SK-MEL-5 (cell line): ENCODE data around the gene ASIC2. TPM values are rescaled to one million over a fixed set of nuclear protein-coding genes. Genes with fewer than 3 reads are reported as not detected.

Experiments
- DNase-seq: peaks from one replicate; pipeline ENCODE4 v3.0.0-alpha.2; 2016; ENCODE audit warnings: low read depth, low spot score
- in situ Hi-C: cut with HindIII; loops from 2 replicates; pipeline ENCODE4 v1.10.0; 2016; ENCODE audit warnings: low sequenced_read_pairs, high pct_unique_total_duplicates, low pct_unique_long_range_greater_than_20kb
- total RNA-seq: library from RNA; depleted of rRNA; stranded (reverse); fragments of >200 nt; shearing (Covaris generic); gene quantifications from 2 replicates; pipeline ENCODE4 v1.2.3, GENCODE V29; 2014

The ASIC2 gene
- total RNA-seq, 1 experiment from 2014 or later = not detected

GRCh38 chr17:33199571-33200510 is 93.3 kb downstream of the ASIC2 start:
- no peak for DNase-seq
- in situ Hi-C loops = no loop called here

DNA sequence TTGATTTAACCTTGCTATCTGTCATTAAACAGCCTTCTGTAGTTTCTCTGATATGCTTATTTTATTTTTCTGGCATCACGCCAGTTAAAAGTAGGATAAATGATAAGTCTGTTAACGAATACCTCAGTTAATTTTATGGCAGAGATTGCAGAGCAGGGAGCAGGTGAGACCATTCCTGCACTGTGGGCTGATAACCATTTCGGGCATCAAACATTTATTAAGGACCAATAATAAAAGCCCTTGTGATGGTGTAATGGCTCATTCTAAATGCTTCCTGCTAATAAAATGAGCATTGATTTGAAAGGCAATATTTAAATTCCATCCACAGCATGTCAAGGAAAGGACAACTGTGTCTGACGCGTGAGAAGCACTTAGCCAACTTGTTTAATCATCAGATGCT is 94.1 kb downstream of the ASIC2 start:
- no peak for DNase-seq
- in situ Hi-C loops = no loop called here

GRCh38 chr17:33197342-33197741 is 95.8 kb downstream of the ASIC2 start:
- DNase-seq = no peak
- in situ Hi-C loops = no loop called here

- in situ Hi-C loops = no loop called here
- DNase-seq = no peak
Measured at GRCh38 chr17:33196883-33197282, 96.2 kb downstream of the ASIC2 start.

- in situ Hi-C loops = no loop called here
- DNase-seq = no peak
Measured at GRCh38 chr17:33192951-33193911, 99.9 kb downstream of the ASIC2 start.

DNA sequence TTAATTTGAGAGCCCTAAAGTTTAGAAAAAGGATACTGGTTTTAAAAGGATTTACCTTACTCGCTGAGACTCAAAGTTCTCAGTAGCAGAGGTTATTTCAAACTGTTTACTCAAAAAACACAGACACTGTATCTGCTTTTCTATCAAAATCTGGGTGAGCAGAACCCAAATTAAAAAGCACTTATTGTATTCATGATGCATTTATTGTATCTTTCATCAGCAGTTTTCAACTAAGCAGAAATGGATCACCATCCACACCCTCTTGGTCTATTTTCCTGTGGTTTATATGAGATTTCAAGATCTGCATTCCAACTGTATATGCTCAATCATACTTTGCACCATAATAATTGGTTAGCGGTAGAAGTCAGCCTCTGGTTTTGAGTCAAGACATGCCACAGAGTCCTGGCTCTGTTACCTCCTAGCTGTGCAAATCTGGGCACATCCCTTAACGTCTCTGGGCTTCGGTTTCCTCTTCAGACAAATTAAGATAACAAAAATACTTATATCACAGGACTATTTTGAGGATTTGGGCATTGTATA is 109.5 kb downstream of the ASIC2 start:
- DNase-seq = no peak
- in situ Hi-C loops = no loop called here

DNA sequence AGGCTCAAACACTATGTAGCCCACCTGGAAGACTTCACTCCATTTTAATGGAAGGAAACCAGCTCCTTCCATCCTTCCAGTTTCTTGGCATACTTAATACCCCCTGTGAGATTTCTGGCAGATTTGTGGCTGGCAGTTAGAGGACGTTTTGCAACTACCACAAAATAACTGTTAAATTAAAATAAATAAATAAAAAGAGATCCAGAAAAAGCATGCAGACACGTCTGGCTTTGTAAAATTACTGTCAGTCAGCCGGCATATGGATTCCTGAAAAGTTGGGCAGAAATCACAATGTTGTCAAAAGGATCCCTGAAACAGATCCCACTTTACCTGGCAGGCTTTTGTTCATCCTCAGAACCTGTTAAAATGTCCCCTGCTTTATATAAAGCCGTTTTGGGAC is 113.9 kb downstream of the ASIC2 start:
- in situ Hi-C loops = no loop called here
- no peak for DNase-seq

DNA sequence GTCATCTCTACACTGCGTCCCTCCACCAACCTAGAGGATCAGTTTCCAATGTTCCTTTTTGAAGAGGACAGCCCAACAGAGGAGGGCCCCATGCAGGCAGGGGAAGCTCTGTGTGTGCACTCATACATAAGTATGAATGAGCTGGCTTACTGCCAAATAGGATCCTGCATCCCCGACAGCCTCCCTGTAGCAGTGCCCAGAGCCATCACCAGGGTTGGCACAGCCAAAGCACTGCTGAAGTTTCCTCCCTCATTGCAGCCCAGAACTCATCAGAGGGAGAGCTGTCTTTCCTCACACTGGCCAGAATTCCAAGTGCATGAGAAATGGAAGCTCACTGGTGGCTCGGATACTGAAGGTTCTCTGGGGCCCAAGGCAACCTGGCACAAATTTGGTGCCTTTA is 114.4 kb downstream of the ASIC2 start:
- DNase-seq = no peak
- in situ Hi-C loops = no loop called here

DNA sequence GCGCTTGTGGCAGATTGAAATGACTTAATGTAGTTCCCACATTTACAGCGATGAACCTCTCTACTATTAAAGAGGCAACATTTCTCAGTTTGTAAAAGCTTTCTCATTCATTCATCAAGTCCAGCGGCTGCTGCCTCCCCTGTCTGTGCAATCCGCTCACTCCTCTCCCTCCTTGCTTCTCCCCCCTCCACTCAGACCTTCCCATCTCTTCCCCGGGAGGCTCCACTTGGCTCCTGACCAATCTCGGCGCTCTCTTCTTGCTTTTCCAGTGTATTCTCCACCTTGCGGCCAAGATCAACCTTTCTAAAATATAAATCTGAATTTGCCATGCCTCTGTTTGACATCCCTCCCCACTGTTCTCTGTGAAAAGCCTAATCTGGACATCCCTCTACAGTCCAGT is 117.5 kb downstream of the ASIC2 start:
- in situ Hi-C loops = no loop called here
- no peak for DNase-seq

- no peak for DNase-seq
- in situ Hi-C loops = no loop called here
Measured at GRCh38 chr17:33171931-33172330, 121.2 kb downstream of the ASIC2 start.

- no peak for DNase-seq
- in situ Hi-C loops = no loop called here
Measured at GRCh38 chr17:33169580-33170285, 123.4 kb downstream of the ASIC2 start.

- in situ Hi-C loops = no loop called here
- DNase-seq = no peak
Measured at GRCh38 chr17:33167736-33168135, 125.4 kb downstream of the ASIC2 start.

GRCh38 chr17:33166472-33166871 is 126.6 kb downstream of the ASIC2 start:
- in situ Hi-C loops = no loop called here
- no peak for DNase-seq

DNA sequence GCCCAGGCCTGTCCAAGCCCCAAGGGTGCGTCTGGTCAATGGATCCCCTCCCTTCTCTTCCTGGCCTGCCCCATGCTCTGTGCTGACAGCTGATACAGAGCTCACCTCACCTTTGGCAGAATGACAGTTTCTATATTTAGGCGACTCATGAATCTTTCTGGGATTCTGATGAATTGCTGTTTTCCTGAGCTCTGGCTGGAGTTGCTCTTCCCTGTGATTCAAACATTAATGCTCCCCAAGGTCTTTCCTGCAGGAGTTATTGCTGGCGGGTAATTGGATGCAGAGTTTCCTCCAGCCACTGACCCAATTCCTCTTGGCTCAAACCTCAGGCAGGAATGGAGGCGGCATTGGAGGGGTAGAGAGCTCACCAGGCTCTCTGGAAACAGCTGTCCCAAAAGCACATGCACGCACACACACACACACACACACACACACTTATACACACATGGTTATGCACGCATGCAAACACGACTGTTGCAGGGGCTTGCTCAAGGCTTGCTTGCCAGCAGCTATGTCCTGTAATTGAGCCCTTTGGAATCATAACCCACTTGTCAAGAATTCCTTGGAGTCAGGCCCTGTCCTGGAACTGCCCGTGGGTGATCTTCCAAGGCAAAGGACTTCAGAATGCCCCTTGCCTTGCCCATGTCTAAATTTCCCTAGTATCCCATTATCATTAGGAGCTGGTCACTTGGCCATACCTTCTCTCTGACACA is 128.8 kb downstream of the ASIC2 start:
- in situ Hi-C loops = no loop called here

DNA sequence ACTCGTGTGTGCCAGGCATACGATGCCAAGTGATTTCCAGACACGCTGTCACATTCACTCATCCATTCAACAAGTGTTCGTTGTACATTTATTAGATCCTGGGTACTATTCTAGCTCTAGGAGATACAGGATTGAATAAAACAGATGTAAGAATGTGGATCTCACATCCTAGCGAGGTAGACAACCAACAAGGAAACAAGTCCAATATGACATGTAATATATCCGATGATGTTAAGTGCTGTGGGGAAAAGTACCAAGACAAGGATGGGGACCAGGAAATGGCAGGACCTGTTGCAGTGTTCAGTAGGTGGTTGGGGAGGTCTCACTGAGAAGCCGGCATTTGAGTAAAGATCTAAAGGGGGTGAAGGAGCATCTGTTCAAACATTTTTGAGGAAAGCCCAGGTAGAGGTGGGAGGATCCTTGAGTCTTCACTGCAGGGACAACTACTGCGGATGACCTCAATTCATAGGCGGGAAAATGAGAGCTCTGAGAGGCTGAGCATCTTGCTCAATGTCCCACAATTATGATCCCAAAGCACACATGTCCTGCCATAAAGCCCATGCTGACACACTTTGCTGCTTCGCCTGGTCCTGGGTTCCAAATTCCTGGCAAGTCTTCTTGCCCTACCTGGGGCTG is 129.4 kb downstream of the ASIC2 start:
- no peak for DNase-seq
- in situ Hi-C loops = no loop called here

More for the DNA sequence above, 128.8 kb downstream of the ASIC2 start:
- no peak for DNase-seq

DNA sequence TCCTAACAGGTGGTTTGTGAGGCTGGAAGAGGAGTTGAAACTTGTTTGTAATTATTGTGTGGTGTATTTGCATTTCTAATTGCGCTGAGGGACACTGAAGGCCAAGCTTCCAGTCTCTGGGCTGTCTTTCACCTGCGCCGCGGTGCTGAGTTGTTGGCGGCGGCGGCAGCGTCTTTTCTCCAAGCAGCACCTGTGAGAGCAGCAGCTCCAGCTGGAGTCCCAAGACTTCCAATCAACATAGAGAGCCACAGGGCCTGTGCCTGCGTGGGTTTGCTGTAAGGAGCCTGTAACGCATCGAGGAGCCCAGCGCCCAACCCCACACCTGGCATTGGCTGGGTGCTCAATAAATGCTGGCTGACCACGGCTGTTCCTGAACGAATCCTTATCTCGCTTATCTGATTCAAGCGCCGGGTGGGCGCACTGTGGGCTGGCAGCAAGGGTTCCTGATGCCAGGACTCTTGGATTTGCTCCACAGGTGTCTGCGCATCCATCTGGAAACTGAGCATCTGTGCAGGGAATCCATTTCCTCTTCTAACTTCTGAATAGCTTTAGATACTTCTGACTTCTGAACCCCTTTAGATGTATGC is 138.1 kb downstream of the ASIC2 start:
- DNase-seq = no peak
- in situ Hi-C loops = no loop called here
